HepG2 (cell line): Measurements from ENCODE around the gene HPS6. TPM values are rescaled to one million over a fixed set of nuclear protein-coding genes. Genes with fewer than 3 reads are reported as not detected.

Experiments used
- AGO1 ChIP-seq: fragments of 200-400 bp; formaldehyde crosslinking; IDR thresholded peaks from 2 replicates; pipeline ENCODE4 v1.6.1; 2017; ENCODE audit warnings: mild to moderate bottlenecking, low read depth, low read length, moderate library complexity; ENCODE audit not compliant: poor library complexity, severe bottlenecking
- AGO2 ChIP-seq: fragments of 200-400 bp; formaldehyde crosslinking; optimal IDR thresholded peaks from 2 replicates; pipeline ENCODE3; 2017; ENCODE audit warnings: mild to moderate bottlenecking, low read depth, low read length, moderate library complexity
- ARHGAP35 ChIP-seq: sonication (generic); formaldehyde crosslinking; IDR thresholded peaks from 2 replicates; pipeline ENCODE4 v1.9.0; 2022; ENCODE audit warnings: mild to moderate bottlenecking, inconsistent platforms, moderate library complexity, missing genetic modification reagents, borderline replicate concordance
- FOSL2 ChIP-seq: sonication (generic); formaldehyde crosslinking; IDR thresholded peaks from 2 replicates; pipeline ENCODE4 v1.4.0; 2020; ENCODE audit warnings: missing genetic modification reagents
- JDP2 ChIP-seq: sonication (generic); formaldehyde crosslinking; IDR thresholded peaks from 2 replicates; pipeline ENCODE4 v1.8.1; 2022; ENCODE audit warnings: missing genetic modification reagents, borderline replicate concordance
- MTF1 ChIP-seq: sonication (generic); formaldehyde crosslinking; IDR thresholded peaks from 2 replicates; pipeline ENCODE4 v1.5.0; 2020; ENCODE audit warnings: missing genetic modification reagents
- RBM39 ChIP-seq: fragments of 200-400 bp; formaldehyde crosslinking; IDR thresholded peaks from one replicate; pipeline ENCODE4 v1.6.1; 2018; ENCODE audit warnings: antibody characterized with exemption, mild to moderate bottlenecking, low read depth, low read length; ENCODE audit not compliant: poor library complexity, severe bottlenecking
- TBL1XR1 ChIP-seq: fragments of 150-350 bp; IDR thresholded peaks from 2 replicates; pipeline ENCODE4 v1.6.1; 2014; ENCODE audit warnings: borderline replicate concordance, low read length; ENCODE audit not compliant: partially characterized antibody
- TEAD2 ChIP-seq: sonication (generic); formaldehyde crosslinking; IDR thresholded peaks from 2 replicates; pipeline ENCODE4 v1.9.0; 2021; ENCODE audit warnings: missing genetic modification reagents
- ZNF780A ChIP-seq: sonication (generic); formaldehyde crosslinking; IDR thresholded peaks from 2 replicates; pipeline ENCODE4 v1.8.0; 2022; ENCODE audit warnings: mild to moderate bottlenecking, missing genetic modification reagents, moderate library complexity
- polyA plus RNA-seq, 8 experiments: library from polyadenylated mRNA; depleted of rRNA in 3 of 8; stranded (reverse) in 7 of 8; unstranded in 1 of 8; fragments of >200 nt; fragmentation: Illumina TruSeq in 4 of 8; extraction: Trizol in 4 of 8; gene quantifications; 2 replicates each; pipeline versions ENCODE4 v1.2.1 to v1.2.3, GENCODE V29; 2011 to 2016; ENCODE audit warnings: low read depth in 4 of 8, missing spikeins in 1 of 8, mixed read lengths in 1 of 8; ENCODE audit not compliant: insufficient read depth in 1 of 8
- total RNA-seq, 5 experiments: library from RNA; depleted of rRNA; stranded (reverse); fragments of >200 nt; fragmentation: Illumina TruSeq; extraction: Trizol; gene quantifications; 2 replicates each; pipeline ENCODE4 v1.2.3, GENCODE V29; 2016; ENCODE audit warnings: low read depth in 1 of 5
- TF ChIP-seq, protein P1 (sequence below): IDR thresholded peaks from 2 replicates; pipeline ENCODE4 v1.6.1; 2012; ENCODE audit warnings: low read depth, low read length, improper control_type of control experiment
- TF ChIP-seq, protein P2 (sequence below): IDR thresholded peaks from 2 replicates; pipeline ENCODE4 v1.6.1; 2016; ENCODE audit warnings: missing compliant biosample characterization, missing genetic modification reagents, borderline replicate concordance
- TF ChIP-seq, protein P3 (sequence below): sonication (generic); formaldehyde crosslinking; IDR thresholded peaks from 2 replicates; pipeline ENCODE4 v1.9.0; 2022; ENCODE audit warnings: missing genetic modification reagents, mild to moderate bottlenecking, borderline replicate concordance
- TF ChIP-seq, protein P4 (sequence below): fragments of 450-650 bp; IDR thresholded peaks from 2 replicates; pipeline ENCODE4 v1.6.1; 2017
- TF ChIP-seq, protein P5 (sequence below): fragments of 450-650 bp; IDR thresholded peaks from 2 replicates; pipeline ENCODE4 v1.6.1; 2017; ENCODE audit warnings: mild to moderate bottlenecking

HPS6 gene
- total and polyA plus RNA-seq, 2 of the 13 experiments (the other 11 are each of a cell fraction or from before 2014, with no cell fraction given): 2.9 to 14.9 TPM

GRCh38 chr10:102055647-102056419, 9.3 kb upstream of the HPS6 start, which contains the start of gene ARMH3 (continued):
- TF ChIP-seq, protein P1, sequence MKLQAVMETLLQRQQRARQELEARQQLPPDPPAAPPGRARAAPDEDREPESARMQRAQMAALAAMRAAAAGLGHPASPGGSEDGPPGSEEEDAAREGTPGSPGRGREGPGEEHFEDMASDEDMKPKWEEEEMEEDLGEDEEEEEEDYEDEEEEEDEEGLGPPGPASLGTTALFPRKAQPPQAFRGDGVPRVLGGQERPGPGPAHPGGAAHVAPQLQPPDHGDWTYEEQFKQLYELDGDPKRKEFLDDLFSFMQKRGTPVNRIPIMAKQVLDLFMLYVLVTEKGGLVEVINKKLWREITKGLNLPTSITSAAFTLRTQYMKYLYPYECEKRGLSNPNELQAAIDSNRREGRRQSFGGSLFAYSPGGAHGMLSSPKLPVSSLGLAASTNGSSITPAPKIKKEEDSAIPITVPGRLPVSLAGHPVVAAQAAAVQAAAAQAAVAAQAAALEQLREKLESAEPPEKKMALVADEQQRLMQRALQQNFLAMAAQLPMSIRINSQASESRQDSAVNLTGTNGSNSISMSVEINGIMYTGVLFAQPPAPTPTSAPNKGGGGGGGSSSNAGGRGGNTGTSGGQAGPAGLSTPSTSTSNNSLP: peak; percentile 75; the same call in 1 of the 2 replicates
- TF ChIP-seq FOSL2 (CRISPR knock-in tag): peak; percentile 62
- no peak for TF ChIP-seq JDP2 (CRISPR knock-in tag)
- TF ChIP-seq AGO1: peak; percentile 41
- TF ChIP-seq, protein P2, sequence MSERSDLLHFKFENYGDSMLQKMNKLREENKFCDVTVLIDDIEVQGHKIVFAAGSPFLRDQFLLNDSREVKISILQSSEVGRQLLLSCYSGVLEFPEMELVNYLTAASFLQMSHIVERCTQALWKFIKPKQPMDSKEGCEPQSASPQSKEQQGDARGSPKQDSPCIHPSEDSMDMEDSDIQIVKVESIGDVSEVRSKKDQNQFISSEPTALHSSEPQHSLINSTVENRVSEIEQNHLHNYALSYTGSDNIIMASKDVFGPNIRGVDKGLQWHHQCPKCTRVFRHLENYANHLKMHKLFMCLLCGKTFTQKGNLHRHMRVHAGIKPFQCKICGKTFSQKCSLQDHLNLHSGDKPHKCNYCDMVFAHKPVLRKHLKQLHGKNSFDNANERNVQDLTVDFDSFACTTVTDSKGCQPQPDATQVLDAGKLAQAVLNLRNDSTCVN (CRISPR knock-in tag): 0 out of 2 replicates have a peak, but pooled peaks have one; percentile 10
- TF ChIP-seq, protein P3, sequence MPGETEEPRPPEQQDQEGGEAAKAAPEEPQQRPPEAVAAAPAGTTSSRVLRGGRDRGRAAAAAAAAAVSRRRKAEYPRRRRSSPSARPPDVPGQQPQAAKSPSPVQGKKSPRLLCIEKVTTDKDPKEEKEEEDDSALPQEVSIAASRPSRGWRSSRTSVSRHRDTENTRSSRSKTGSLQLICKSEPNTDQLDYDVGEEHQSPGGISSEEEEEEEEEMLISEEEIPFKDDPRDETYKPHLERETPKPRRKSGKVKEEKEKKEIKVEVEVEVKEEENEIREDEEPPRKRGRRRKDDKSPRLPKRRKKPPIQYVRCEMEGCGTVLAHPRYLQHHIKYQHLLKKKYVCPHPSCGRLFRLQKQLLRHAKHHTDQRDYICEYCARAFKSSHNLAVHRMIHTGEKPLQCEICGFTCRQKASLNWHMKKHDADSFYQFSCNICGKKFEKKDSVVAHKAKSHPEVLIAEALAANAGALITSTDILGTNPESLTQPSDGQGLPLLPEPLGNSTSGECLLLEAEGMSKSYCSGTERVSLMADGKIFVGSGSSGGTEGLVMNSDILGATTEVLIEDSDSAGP (CRISPR knock-in tag): peak; percentile 96; the same call in 1 of the 2 replicates
- peak; percentile 82 for TF ChIP-seq AGO2
- TF ChIP-seq RBM39: peak; percentile 89
- TF ChIP-seq, protein P4, sequence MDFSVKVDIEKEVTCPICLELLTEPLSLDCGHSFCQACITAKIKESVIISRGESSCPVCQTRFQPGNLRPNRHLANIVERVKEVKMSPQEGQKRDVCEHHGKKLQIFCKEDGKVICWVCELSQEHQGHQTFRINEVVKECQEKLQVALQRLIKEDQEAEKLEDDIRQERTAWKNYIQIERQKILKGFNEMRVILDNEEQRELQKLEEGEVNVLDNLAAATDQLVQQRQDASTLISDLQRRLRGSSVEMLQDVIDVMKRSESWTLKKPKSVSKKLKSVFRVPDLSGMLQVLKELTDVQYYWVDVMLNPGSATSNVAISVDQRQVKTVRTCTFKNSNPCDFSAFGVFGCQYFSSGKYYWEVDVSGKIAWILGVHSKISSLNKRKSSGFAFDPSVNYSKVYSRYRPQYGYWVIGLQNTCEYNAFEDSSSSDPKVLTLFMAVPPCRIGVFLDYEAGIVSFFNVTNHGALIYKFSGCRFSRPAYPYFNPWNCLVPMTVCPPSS: no peak
- no peak for TF ChIP-seq MTF1 (CRISPR knock-in tag)
- TF ChIP-seq, protein P5, sequence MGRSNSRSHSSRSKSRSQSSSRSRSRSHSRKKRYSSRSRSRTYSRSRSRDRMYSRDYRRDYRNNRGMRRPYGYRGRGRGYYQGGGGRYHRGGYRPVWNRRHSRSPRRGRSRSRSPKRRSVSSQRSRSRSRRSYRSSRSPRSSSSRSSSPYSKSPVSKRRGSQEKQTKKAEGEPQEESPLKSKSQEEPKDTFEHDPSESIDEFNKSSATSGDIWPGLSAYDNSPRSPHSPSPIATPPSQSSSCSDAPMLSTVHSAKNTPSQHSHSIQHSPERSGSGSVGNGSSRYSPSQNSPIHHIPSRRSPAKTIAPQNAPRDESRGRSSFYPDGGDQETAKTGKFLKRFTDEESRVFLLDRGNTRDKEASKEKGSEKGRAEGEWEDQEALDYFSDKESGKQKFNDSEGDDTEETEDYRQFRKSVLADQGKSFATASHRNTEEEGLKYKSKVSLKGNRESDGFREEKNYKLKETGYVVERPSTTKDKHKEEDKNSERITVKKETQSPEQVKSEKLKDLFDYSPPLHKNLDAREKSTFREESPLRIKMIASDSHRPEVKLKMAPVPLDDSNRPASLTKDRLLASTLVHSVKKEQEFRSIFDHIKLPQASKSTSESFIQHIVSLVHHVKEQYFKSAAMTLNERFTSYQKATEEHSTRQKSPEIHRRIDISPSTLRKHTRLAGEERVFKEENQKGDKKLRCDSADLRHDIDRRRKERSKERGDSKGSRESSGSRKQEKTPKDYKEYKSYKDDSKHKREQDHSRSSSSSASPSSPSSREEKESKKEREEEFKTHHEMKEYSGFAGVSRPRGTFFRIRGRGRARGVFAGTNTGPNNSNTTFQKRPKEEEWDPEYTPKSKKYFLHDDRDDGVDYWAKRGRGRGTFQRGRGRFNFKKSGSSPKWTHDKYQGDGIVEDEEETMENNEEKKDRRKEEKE: no peak
- TF ChIP-seq TBL1XR1: peak; percentile 70
- TF ChIP-seq ARHGAP35 (CRISPR knock-in tag): peak; percentile 81; the same call in 1 of the 2 replicates
- TF ChIP-seq TEAD2: peak; percentile 61; the same call in 1 of the 2 replicates
- 0 out of 2 replicates have a peak, but pooled peaks have one; percentile 35 for TF ChIP-seq ZNF780A (CRISPR knock-in tag)
